ENCODE results near the gene WWOX. TPM values are rescaled to one million over a fixed set of nuclear protein-coding genes. Genes with fewer than 3 reads are reported as not detected.
A peak's percentile ranks its signal among the peaks of the same experiment; 100 is the strongest.

The WWOX gene
- total RNA-seq, 1 experiment from 2014 or later = 28.3 TPM

- Histone ChIP-seq H3K36me3 (ENCODE audit: low read depth, low read length) (no peaks in the 10 kb centered on the region), H3K9me2 (replicated peaks; ENCODE audit: low read length) (no peaks in the 10 kb centered on the region), H3K9me3 (ENCODE audit: low read length) (no peaks in the 10 kb centered on the region), H4K20me1 (ENCODE audit: low read length) (no peaks in the 10 kb centered on the region), H3K9ac (ENCODE audit: low read length) (no peak overlapping the region), H3K27me3 (ENCODE audit: low read length) (no peaks in the 10 kb centered on the region), H3K4me2 (ENCODE audit: low read length) (peak overlapping the region; percentile 10; the same call in 1 of the 2 replicates), H3K4me3 (ENCODE audit: low read length) (no peak overlapping the region), H3K27ac (ENCODE audit: low read length) (no peak overlapping the region), H3K79me2 (ENCODE audit: low read length) (no peaks in the 10 kb centered on the region), H3K4me1 (ENCODE audit: insufficient read depth, low read length) (peaks cover 12% of the 10 kb centered on the region; the same call in 1 of the 2 replicates), H3F3A (ENCODE audit: low read length, unreplicated experiment) (no peaks in the 10 kb centered on the region), H2AFZ (ENCODE audit: low read length) (no peak overlapping the region)
- BruUV-seq (replicated peaks) = no TSS peak
- ChIA-PET CTCF (no interaction called here), POLR2A (ENCODE audit: unreplicated experiment) (no interaction called here)
- DNase-seq = peak; percentile 32
- TF ChIP-seq EZH2phosphoT487 (IDR thresholded peaks at IDR 0.05; ENCODE audit: borderline replicate concordance, low read length) (no peak), CTCF (conservative IDR thresholded peaks at IDR 0.05; ENCODE audit: low read depth, low read length) (no peak)
- peak; percentile 89 for ATAC-seq
- intact Hi-C loops (cut with micrococcal nuclease) = no loop called here
Measured at GRCh38 chr16:78142788-78143187, 43.3 kb downstream of the WWOX start.

- H3K4me2 ChIP-seq (ENCODE audit: low read length) = no peak overlapping the region
- no peaks in the 10 kb centered on the region for H3F3A ChIP-seq (ENCODE audit: low read length, unreplicated experiment)
- H3K27ac ChIP-seq (ENCODE audit: low read length) = no peak overlapping the region
- H3K27me3 ChIP-seq (ENCODE audit: low read length) = no peaks in the 10 kb centered on the region
- no peaks in the 10 kb centered on the region for H3K9me2 ChIP-seq (replicated peaks; ENCODE audit: low read length)
- no peak overlapping the region for H2AFZ ChIP-seq (ENCODE audit: low read length)
- CTCF ChIA-PET = no interaction called here
- H3K36me3 ChIP-seq (ENCODE audit: low read depth, low read length) = no peaks in the 10 kb centered on the region
- H3K4me3 ChIP-seq (ENCODE audit: low read length) = no peak overlapping the region
- no peaks in the 10 kb centered on the region for H3K9me3 ChIP-seq (ENCODE audit: low read length)
- no peak for ATAC-seq
- BruUV-seq (replicated peaks) = no TSS peak
- POLR2A ChIA-PET (ENCODE audit: unreplicated experiment) = no interaction called here
- no peak overlapping the region for H3K9ac ChIP-seq (ENCODE audit: low read length)
- DNase-seq = no peak
- H3K4me1 ChIP-seq (ENCODE audit: insufficient read depth, low read length) = peaks cover 12% of the 10 kb centered on the region; the same call in 1 of the 2 replicates
- no peaks in the 10 kb centered on the region for H3K79me2 ChIP-seq (ENCODE audit: low read length)
- TF ChIP-seq EZH2 (IDR thresholded peaks at IDR 0.05; ENCODE audit: low read length, unreplicated experiment) (no peak), CTCF (conservative IDR thresholded peaks at IDR 0.05; ENCODE audit: low read depth, low read length) (no peak), EZH2phosphoT487 (IDR thresholded peaks at IDR 0.05; ENCODE audit: borderline replicate concordance, low read length) (no peak)
- no peaks in the 10 kb centered on the region for H4K20me1 ChIP-seq (ENCODE audit: low read length)
- intact Hi-C loops (cut with micrococcal nuclease) = no loop called here
Measured at GRCh38 chr16:78146807-78147206, 47.4 kb downstream of the WWOX start.

- H3K36me3 ChIP-seq (ENCODE audit: low read depth, low read length) = no peaks in the 10 kb centered on the region
- H3K9ac ChIP-seq (ENCODE audit: low read length) = no peak overlapping the region
- intact Hi-C loops (cut with micrococcal nuclease) = no loop called here
- H3K4me1 ChIP-seq (ENCODE audit: insufficient read depth, low read length) = peaks cover 5% of the 10 kb centered on the region; the same call in 1 of the 2 replicates
- no peak for DNase-seq
- no peaks in the 10 kb centered on the region for H3K9me3 ChIP-seq (ENCODE audit: low read length)
- H3K9me2 ChIP-seq (replicated peaks; ENCODE audit: low read length) = no peaks in the 10 kb centered on the region
- CTCF ChIA-PET = no interaction called here
- no peaks in the 10 kb centered on the region for H3K27me3 ChIP-seq (ENCODE audit: low read length)
- no TSS peak for BruUV-seq (replicated peaks)
- H3F3A ChIP-seq (ENCODE audit: low read length, unreplicated experiment) = no peaks in the 10 kb centered on the region
- no peaks in the 10 kb centered on the region for H4K20me1 ChIP-seq (ENCODE audit: low read length)
- POLR2A ChIA-PET (ENCODE audit: unreplicated experiment) = interaction anchor here (0.6 kb wide), 1 partner anchor 608 kb away, joined by 7 read pairs; no protein-coding TSS in a partner anchor
- H3K79me2 ChIP-seq (ENCODE audit: low read length) = no peaks in the 10 kb centered on the region
- no peak overlapping the region for H3K4me3 ChIP-seq (ENCODE audit: low read length)
- no peak overlapping the region for H2AFZ ChIP-seq (ENCODE audit: low read length)
- H3K4me2 ChIP-seq (ENCODE audit: low read length) = no peak overlapping the region
- no peak for TF ChIP-seq CTCF (conservative IDR thresholded peaks at IDR 0.05; ENCODE audit: low read depth, low read length)
- TF ChIP-seq EZH2phosphoT487 (IDR thresholded peaks at IDR 0.05; ENCODE audit: borderline replicate concordance, low read length) = no peak
- no peak for TF ChIP-seq EZH2 (IDR thresholded peaks at IDR 0.05; ENCODE audit: low read length, unreplicated experiment)
- no peak for ATAC-seq
- no peak overlapping the region for H3K27ac ChIP-seq (ENCODE audit: low read length)
Measured at GRCh38 chr16:78147911-78148401, 48.5 kb downstream of the WWOX start.
